ENCODE results near the gene ZDHHC5.

DNA sequence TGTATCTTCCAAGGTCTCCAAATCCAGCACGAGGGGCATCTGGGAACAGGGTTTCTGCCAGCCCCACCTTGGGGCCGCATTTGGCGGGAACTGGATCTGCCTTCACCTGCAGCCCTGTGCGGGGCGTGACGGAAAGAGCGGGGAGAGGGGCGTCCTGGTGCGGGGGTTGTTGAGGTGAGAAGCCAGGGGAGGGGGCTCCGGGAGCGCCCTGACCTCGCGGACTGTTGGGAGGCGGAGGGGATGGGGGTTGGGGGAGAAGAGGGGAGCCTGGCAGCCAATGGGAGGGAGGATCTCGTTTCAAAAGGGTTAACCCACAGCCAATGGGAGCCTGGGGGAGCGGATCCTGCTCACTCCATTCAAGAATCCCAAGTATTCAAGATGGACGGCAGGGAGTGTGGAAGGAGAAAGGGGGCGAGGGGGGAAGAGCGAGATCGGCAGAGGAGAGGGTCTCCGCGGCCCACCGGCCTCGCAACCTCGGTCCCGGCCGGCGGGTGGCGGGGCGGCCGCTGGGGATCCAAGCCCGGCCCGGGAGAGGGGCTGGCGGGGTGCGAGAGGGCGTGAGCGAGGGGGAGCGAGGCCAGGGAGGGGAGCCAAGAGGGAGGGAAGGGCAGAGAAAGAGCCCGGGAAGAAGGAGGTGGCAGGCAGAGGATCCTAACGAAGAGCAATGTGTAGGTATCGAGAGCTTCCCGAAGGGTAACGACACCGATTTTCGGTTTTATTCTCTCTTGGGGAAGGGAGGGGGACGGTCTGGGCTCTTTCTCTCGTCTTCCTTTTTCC lies 29.7 kb upstream of the ZDHHC5 start:
- TF ChIP-seq POLR2A (IDR thresholded peaks at IDR 0.05) = no peak
- TF ChIP-seq, protein P1, sequence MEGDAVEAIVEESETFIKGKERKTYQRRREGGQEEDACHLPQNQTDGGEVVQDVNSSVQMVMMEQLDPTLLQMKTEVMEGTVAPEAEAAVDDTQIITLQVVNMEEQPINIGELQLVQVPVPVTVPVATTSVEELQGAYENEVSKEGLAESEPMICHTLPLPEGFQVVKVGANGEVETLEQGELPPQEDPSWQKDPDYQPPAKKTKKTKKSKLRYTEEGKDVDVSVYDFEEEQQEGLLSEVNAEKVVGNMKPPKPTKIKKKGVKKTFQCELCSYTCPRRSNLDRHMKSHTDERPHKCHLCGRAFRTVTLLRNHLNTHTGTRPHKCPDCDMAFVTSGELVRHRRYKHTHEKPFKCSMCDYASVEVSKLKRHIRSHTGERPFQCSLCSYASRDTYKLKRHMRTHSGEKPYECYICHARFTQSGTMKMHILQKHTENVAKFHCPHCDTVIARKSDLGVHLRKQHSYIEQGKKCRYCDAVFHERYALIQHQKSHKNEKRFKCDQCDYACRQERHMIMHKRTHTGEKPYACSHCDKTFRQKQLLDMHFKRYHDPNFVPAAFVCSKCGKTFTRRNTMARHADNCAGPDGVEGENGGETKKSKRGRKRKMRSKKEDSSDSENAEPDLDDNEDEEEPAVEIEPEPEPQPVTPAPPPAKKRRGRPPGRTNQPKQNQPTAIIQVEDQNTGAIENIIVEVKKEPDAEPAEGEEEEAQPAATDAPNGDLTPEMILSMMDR (IDR thresholded peaks at IDR 0.05) = no peak

Measured in Peyer's patch (tissue), 4 donors.